ENCODE results near the gene QTRT2.

DNA sequence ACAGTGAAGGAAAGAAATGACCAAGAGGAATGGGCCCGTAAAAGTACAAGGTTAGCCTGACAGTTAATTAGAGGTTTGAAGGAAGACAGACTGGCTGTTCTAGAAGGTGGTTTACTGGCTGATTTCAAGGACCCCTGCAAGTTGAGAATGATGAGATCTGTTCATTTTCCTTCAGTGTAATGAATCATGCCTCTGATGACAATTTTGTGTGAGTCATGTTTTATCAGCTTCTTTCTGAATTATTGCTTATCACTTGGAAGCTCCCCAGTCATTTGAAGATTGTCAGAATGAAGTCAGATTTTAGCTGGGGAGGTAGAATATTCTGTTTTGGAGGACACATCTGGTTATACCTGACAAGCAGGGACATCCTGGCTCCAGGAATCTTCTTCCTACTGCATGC lies 71.7 kb downstream of the QTRT2 start:
- peak; percentile 38; the same call in 1 of the 2 replicates for TF ChIP-seq FOSL1 (IDR thresholded peaks at IDR 0.05; ENCODE audit: low read depth)
- TF ChIP-seq, protein P1, sequence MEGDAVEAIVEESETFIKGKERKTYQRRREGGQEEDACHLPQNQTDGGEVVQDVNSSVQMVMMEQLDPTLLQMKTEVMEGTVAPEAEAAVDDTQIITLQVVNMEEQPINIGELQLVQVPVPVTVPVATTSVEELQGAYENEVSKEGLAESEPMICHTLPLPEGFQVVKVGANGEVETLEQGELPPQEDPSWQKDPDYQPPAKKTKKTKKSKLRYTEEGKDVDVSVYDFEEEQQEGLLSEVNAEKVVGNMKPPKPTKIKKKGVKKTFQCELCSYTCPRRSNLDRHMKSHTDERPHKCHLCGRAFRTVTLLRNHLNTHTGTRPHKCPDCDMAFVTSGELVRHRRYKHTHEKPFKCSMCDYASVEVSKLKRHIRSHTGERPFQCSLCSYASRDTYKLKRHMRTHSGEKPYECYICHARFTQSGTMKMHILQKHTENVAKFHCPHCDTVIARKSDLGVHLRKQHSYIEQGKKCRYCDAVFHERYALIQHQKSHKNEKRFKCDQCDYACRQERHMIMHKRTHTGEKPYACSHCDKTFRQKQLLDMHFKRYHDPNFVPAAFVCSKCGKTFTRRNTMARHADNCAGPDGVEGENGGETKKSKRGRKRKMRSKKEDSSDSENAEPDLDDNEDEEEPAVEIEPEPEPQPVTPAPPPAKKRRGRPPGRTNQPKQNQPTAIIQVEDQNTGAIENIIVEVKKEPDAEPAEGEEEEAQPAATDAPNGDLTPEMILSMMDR (IDR thresholded peaks at IDR 0.05 in 2 of 3, conservative IDR thresholded peaks at IDR 0.05 in 1 of 3; ENCODE audit: borderline replicate concordance in 1 of 3, insufficient read depth in 1 of 3, low read depth in 2 of 3, low read length in 2 of 3), result no peak
- no peak for TF ChIP-seq POLR2A (IDR thresholded peaks at IDR 0.05; ENCODE audit: borderline replicate concordance, extremely low read depth, insufficient read depth, insufficient read length)
- no peak for TF ChIP-seq ZFX (IDR thresholded peaks at IDR 0.05)
- no peak for TF ChIP-seq POLR2AphosphoS5 (IDR thresholded peaks at IDR 0.05; ENCODE audit: low read depth, low read length)
- TF ChIP-seq ELF1 (IDR thresholded peaks at IDR 0.05; ENCODE audit: borderline replicate concordance, low read depth), result no peak
- TF ChIP-seq, protein P2, sequence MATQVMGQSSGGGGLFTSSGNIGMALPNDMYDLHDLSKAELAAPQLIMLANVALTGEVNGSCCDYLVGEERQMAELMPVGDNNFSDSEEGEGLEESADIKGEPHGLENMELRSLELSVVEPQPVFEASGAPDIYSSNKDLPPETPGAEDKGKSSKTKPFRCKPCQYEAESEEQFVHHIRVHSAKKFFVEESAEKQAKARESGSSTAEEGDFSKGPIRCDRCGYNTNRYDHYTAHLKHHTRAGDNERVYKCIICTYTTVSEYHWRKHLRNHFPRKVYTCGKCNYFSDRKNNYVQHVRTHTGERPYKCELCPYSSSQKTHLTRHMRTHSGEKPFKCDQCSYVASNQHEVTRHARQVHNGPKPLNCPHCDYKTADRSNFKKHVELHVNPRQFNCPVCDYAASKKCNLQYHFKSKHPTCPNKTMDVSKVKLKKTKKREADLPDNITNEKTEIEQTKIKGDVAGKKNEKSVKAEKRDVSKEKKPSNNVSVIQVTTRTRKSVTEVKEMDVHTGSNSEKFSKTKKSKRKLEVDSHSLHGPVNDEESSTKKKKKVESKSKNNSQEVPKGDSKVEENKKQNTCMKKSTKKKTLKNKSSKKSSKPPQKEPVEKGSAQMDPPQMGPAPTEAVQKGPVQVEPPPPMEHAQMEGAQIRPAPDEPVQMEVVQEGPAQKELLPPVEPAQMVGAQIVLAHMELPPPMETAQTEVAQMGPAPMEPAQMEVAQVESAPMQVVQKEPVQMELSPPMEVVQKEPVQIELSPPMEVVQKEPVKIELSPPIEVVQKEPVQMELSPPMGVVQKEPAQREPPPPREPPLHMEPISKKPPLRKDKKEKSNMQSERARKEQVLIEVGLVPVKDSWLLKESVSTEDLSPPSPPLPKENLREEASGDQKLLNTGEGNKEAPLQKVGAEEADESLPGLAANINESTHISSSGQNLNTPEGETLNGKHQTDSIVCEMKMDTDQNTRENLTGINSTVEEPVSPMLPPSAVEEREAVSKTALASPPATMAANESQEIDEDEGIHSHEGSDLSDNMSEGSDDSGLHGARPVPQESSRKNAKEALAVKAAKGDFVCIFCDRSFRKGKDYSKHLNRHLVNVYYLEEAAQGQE (IDR thresholded peaks at IDR 0.05; ENCODE audit: low read depth), result no peak
- TF ChIP-seq EZH2 (IDR thresholded peaks at IDR 0.05), result no peak
- no peak for TF ChIP-seq EZH2phosphoT487 (IDR thresholded peaks at IDR 0.05; ENCODE audit: borderline replicate concordance)
- TF ChIP-seq SRF (IDR thresholded peaks at IDR 0.05; ENCODE audit: low read depth), result no peak
- no peak for TF ChIP-seq SIN3A (IDR thresholded peaks at IDR 0.05; ENCODE audit: low read depth)
- no peak for TF ChIP-seq YY1 (IDR thresholded peaks at IDR 0.05; ENCODE audit: extremely low read depth, insufficient replicate concordance, low read depth, low read length)
- no peak for TF ChIP-seq ZNF274 (IDR thresholded peaks at IDR 0.05; ENCODE audit: low read depth, low read length)
